Tibial nerve (tissue), 4 donors: Measurements from ENCODE around the gene MBP. TPM values are rescaled to one million over a fixed set of nuclear protein-coding genes. Genes with fewer than 3 reads are reported as not detected.

Source experiments
- DNase-seq, 2 donors: peaks; one replicate each; pipeline ENCODE4 v3.0.0-alpha.2; 2019; ENCODE audit warnings: low spot score in 2 of 2
- H3K27ac ChIP-seq, 4 donors: fragments of 200-600 bp; sonication (generic) in 3 of 4; one replicate each; pipeline ENCODE4 v1.5.1; 2017 to 2019; ENCODE audit warnings: mild to moderate bottlenecking in 1 of 4
- H3K27me3 ChIP-seq, 2 donors: fragments of 200-600 bp; sonication (generic) in 1 of 2; one replicate each; pipeline versions ENCODE4 v1.5.1 to v1.6.0; 2017 to 2019
- H3K36me3 ChIP-seq, 3 donors: fragments of 200-600 bp; sonication (generic); one replicate each; pipeline ENCODE4 v1.5.1; 2018 to 2019
- H3K4me1 ChIP-seq, 4 donors: fragments of 200-600 bp; sonication (generic) in 3 of 4; one replicate each; pipeline ENCODE4 v1.5.1; 2017 to 2019
- H3K4me3 ChIP-seq, 4 donors: fragments of 200-600 bp; sonication (generic) in 3 of 4; one replicate each; pipeline ENCODE4 v1.5.1; 2017 to 2019; ENCODE audit warnings: mild to moderate bottlenecking in 1 of 4, moderate library complexity in 1 of 4
- H3K9me3 ChIP-seq, 4 donors: fragments of 200-600 bp; sonication (generic) in 3 of 4; one replicate each; pipeline ENCODE4 v1.5.1; 2017 to 2019
- EP300 ChIP-seq, 2 donors: sonication (generic); formaldehyde crosslinking; IDR thresholded peaks; one replicate each; pipeline ENCODE4 v1.6.1; 2017; ENCODE audit warnings: antibody characterized with exemption in 2 of 2, mild to moderate bottlenecking in 1 of 2
- POLR2A ChIP-seq, 2 donors: fragments of 450-650 bp; IDR thresholded peaks; one replicate each; pipeline ENCODE4 v1.6.1; 2017; ENCODE audit warnings: antibody characterized with exemption in 2 of 2, mild to moderate bottlenecking in 2 of 2, moderate library complexity in 2 of 2
- WGBS, 2 donors: methylation state at CpG; one replicate each; pipeline ENCODE4 v1.1.5; 2018; 5-methylcytosine and 5-hydroxymethylcytosine counted together
- total RNA-seq, 4 donors: library from RNA; depleted of rRNA; stranded (reverse); fragments of >200 nt; gene quantifications; one replicate each; pipeline ENCODE4 v1.1.0, GENCODE V29; 2016
- TF ChIP-seq, protein P1 (sequence below), 5 experiments: fragments of 200-600 bp in 3 of 5; fragments of 450-650 bp in 2 of 5; sonication (generic) in 3 of 5; IDR thresholded peaks; one replicate each; pipeline ENCODE4 v1.5.1; 2016 to 2019; ENCODE audit warnings: antibody characterized with exemption in 5 of 5, mild to moderate bottlenecking in 3 of 5, moderate library complexity in 2 of 5

Gene MBP
- total RNA-seq, 4 donors from 2014 or later = 831 to 1,485 (median 1,405) TPM

DNA sequence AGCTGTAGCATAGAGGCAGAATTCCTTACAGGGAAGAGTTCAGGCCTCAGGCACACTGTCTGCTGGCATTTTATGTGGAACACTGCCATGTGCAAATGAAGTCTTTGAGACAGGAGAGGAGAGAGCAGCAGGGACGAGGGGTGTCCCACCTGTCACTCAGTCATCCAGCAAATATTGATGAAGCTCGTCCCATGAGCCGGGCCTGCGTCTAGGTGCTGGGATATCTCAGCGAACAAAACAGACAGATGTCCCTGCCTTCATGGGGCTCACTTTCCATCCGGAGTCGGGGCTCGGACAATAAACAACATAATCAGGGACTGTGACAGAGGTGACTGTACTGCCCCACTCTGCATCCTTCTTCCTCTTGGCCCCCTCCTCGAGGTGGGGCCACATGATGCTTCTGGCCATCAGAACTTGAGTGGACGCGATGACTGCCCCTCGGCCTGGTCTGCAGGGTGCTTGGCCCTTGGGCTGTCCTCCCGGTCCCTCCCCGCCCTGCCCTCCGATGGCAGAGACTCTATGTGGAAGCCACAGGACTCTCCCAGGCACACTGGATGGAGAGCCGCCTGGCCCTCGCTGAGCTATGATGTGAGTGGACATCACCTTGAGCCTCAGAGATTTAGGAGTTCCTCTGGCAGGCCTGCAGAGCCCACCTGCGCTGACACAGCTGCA is 78.8 kb downstream of the MBP start:
- Histone ChIP-seq H3K4me3 (peak overlapping the region in 1 of 4 donors; percentile 22), H3K36me3 (no peaks in the 10 kb centered on the region), H3K4me1 (peaks cover 0 to 72% (median 62%) of the 10 kb centered on the region in 4 donors), H3K27ac (peak overlapping the region; percentile 74 to 92 (median 87)), H3K9me3 (no peaks in the 10 kb centered on the region), H3K27me3 (no peaks in the 10 kb centered on the region)
- TF ChIP-seq EP300 (IDR thresholded peaks at IDR 0.05) (no peak), POLR2A (IDR thresholded peaks at IDR 0.05) (no peak)
- TF ChIP-seq, protein P1, sequence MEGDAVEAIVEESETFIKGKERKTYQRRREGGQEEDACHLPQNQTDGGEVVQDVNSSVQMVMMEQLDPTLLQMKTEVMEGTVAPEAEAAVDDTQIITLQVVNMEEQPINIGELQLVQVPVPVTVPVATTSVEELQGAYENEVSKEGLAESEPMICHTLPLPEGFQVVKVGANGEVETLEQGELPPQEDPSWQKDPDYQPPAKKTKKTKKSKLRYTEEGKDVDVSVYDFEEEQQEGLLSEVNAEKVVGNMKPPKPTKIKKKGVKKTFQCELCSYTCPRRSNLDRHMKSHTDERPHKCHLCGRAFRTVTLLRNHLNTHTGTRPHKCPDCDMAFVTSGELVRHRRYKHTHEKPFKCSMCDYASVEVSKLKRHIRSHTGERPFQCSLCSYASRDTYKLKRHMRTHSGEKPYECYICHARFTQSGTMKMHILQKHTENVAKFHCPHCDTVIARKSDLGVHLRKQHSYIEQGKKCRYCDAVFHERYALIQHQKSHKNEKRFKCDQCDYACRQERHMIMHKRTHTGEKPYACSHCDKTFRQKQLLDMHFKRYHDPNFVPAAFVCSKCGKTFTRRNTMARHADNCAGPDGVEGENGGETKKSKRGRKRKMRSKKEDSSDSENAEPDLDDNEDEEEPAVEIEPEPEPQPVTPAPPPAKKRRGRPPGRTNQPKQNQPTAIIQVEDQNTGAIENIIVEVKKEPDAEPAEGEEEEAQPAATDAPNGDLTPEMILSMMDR (IDR thresholded peaks at IDR 0.05) = no peak
- no peak for DNase-seq
- 91 to 92% methylated on average over 14 to 18 of the region's 18 CpGs for WGBS, 2 donors

DNA sequence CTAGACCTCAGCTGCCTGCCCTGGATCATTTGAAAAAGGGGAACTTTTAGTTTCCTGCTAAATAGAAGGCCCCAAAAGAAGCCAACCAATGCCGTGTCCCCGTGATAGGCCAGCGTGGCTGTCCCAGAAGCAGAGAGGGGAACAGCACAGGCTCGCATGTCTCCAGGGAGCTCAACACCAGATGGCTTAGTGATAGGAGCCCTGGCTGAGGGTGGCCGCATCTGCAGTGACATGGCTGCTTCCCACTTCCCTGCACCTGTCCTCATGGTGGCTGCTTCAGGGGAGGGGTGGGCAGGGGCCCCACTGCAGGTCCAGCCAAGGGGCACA is 79.6 kb downstream of the MBP start:
- Histone ChIP-seq H3K4me1 (peaks cover 0 to 67% (median 58%) of the 10 kb centered on the region in 4 donors), H3K36me3 (no peaks in the 10 kb centered on the region), H3K27me3 (no peaks in the 10 kb centered on the region), H3K27ac (peak overlapping the region; percentile 5 to 92 (median 87)), H3K4me3 (no peak overlapping the region), H3K9me3 (no peaks in the 10 kb centered on the region)
- TF ChIP-seq, protein P1 (IDR thresholded peaks at IDR 0.05) = no peak
- TF ChIP-seq EP300 (IDR thresholded peaks at IDR 0.05) = no peak
- TF ChIP-seq POLR2A (IDR thresholded peaks at IDR 0.05) = no peak
- WGBS, 2 donors = 74 to 97% methylated on average over 4 to 5 of the region's 5 CpGs
- DNase-seq = no peak

DNA sequence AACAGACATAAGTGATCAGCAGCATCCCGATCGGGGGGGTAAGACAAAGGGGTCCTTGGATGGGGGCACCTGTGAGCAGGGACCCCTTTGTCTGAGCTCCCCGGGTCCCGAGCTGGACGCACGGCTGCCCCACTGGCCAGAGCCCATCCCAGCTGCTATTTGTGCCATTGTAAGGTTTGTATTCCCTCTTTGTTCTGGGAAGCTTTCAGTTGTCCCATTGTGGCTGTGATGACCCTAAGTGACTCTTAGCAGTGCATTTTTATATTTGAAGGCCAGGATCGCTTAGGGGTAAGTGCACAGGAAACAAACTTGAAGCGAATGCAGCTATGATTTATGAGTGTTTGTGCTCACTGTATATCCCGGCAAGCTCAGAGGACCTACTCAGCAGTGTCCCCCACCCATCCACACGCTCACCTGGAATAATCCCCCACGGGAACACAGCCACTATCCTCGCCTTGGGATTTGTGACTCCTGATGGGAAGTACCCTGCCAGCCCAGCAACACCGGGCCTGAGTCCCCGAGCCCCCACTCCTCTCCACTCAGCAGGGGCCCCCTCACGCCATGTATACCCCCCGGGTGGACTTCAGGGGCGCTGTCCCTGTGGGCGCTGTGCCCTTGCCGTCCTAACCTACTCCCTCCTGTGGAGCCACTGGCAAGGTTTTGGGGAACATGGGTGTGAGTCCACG is 80.1 kb downstream of the MBP start:
- Histone ChIP-seq H3K27ac (peak overlapping the region; percentile 5 to 92 (median 87)), H3K4me3 (no peak overlapping the region), H3K27me3 (no peaks in the 10 kb centered on the region), H3K36me3 (no peaks in the 10 kb centered on the region), H3K4me1 (peaks cover 0 to 65% (median 57%) of the 10 kb centered on the region in 4 donors), H3K9me3 (no peaks in the 10 kb centered on the region)
- TF ChIP-seq EP300 (IDR thresholded peaks at IDR 0.05) = no peak
- no peak for DNase-seq
- 56 to 73% methylated on average over 20 of the region's 20 CpGs for WGBS, 2 donors

DNA sequence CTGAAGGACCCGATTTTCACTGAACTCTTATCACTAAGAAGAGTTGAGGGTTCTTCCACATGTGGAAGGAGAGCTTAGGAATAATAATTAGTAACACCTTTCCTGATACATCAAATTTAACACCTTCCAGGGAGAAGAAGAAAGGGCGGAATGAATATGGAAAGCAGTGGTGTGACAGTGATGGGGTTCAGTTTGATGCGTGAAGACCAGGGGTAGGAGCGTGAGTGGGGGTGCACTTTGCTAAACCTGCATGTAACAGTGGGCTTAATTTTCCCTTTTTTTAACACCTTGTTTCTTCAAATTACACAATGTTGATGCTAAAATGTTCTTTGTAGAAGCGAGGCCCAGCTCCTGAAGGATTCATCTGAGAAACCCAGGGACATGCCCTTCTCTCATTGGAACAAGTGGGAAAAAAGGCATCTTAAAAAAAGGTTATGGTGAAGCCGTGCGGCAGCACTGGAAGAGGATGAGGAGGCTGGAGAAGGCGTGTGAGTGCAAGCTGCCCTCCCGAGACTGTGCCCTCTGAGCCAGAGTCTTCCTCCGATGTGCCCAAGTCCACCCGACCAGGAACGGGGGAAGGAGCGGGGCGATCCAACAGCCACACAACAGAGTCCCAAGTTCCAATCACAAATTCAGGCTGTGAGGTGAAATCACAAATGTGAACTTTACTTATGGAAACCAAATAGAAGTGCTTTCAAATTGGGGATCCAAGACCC is 80.8 kb downstream of the MBP start:
- H3K9me3 ChIP-seq = no peaks in the 10 kb centered on the region
- peak overlapping the region; percentile 5 to 92 (median 87) for H3K27ac ChIP-seq
- H3K4me1 ChIP-seq = peaks cover 0 to 58% (median 51%) of the 10 kb centered on the region in 4 donors
- DNase-seq = no peak
- 83 to 88% methylated on average over 14 of the region's 14 CpGs for WGBS, 2 donors
- H3K4me3 ChIP-seq = no peak overlapping the region
- TF ChIP-seq POLR2A (IDR thresholded peaks at IDR 0.05) (no peak), EP300 (IDR thresholded peaks at IDR 0.05) (no peak)
- H3K36me3 ChIP-seq = peaks cover 0 to 3% (median 0%) of the 10 kb centered on the region in 3 donors
- no peaks in the 10 kb centered on the region for H3K27me3 ChIP-seq

DNA sequence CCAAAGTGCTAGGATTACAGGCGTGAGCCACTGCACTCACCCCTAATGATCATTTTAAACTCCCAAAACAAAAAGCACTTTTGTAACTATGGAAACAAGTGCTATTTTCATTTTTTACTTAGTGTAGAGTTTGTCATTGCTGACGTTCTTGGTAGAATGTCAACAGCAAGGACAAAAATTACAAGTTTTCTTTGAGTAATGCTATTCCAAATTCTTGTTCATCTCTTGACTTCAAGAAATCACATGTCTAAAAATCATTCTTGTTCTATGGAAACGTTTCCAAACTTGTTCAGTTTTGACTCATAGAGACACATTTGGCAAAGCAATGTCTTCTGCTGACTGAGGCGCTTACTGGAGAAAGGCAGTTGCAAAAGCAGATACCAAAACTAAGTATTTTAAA is 82.6 kb downstream of the MBP start:
- Histone ChIP-seq H3K9me3 (no peaks in the 10 kb centered on the region), H3K36me3 (peaks cover 0 to 3% (median 0%) of the 10 kb centered on the region in 3 donors), H3K27me3 (no peaks in the 10 kb centered on the region), H3K4me1 (peaks cover 0 to 45% (median 34%) of the 10 kb centered on the region in 4 donors), H3K27ac (peak overlapping the region in 2 of 4 donors; percentile 88 to 92), H3K4me3 (no peak overlapping the region)
- peak in 1 of 2 donors; percentile 57 for TF ChIP-seq EP300 (IDR thresholded peaks at IDR 0.05)
- TF ChIP-seq, protein P1 (IDR thresholded peaks at IDR 0.05) = no peak
- no peak for DNase-seq
- 39 to 41% methylated on average over 4 of the region's 4 CpGs for WGBS, 2 donors
